ENCODE results near the gene HAPLN2. TPM values are rescaled to one million over a fixed set of nuclear protein-coding genes. Genes with fewer than 3 reads are reported as not detected.

Gene HAPLN2
- polyA plus RNA-seq, 1 donor (not counting 4 experiments of a cell fraction or from before 2014, with no cell fraction given): not detected

- Histone ChIP-seq H3K27me3 (ENCODE audit: control insufficient read depth, extremely low read depth, insufficient read depth, low read length) (no peaks in the 10 kb centered on the region), H3K4me1 (ENCODE audit: control insufficient read depth, extremely low read depth, insufficient read depth, low read length) (peaks cover 28% of the 10 kb centered on the region), H4K20me1 (ENCODE audit: control insufficient read depth, extremely low read depth, insufficient read depth, low read length) (no peaks in the 10 kb centered on the region), H3K9me1 (ENCODE audit: control insufficient read depth, extremely low read depth, insufficient read depth, low read length) (no peaks in the 10 kb centered on the region), H3K4me3 (ENCODE audit: control insufficient read depth in 2 of 3, extremely low read depth in 1 of 3, insufficient read depth in 2 of 3, low read depth in 1 of 3, low read length in 3 of 3) (no peak overlapping the region), H2AFZ (ENCODE audit: control insufficient read depth, low read length) (no peak overlapping the region), H3K36me3 (ENCODE audit: control insufficient read depth in 2 of 2, extremely low read depth in 1 of 2, insufficient read depth in 2 of 2, low read length in 2 of 2) (peaks cover 32 to 34% of the 10 kb centered on the region in 2 experiments), H3K79me2 (ENCODE audit: control insufficient read depth, insufficient read depth, low read length) (peaks cover 25% of the 10 kb centered on the region), H3K9me3 (ENCODE audit: control insufficient read depth, low read depth, low read length) (no peaks in the 10 kb centered on the region), H3K4me2 (ENCODE audit: control insufficient read depth, extremely low read depth, insufficient read depth, low read depth, low read length) (peak overlapping the region; percentile 97), H3K9ac (ENCODE audit: control insufficient read depth, extremely low read depth, insufficient read depth, low read length) (no peak overlapping the region), H3K27ac (ENCODE audit: control insufficient read depth, insufficient read depth, low read length) (no peak overlapping the region)
- dilution Hi-C loops (cut with MboI; ENCODE audit: extremely low pct_ligation_motif_present, low sequenced_read_pairs): no loop called here
- TF ChIP-seq CTCF (optimal IDR thresholded peaks at IDR 0.05 in 1 of 3, IDR thresholded peaks at IDR 0.05 in 1 of 3, conservative IDR thresholded peaks at IDR 0.05 in 1 of 3; ENCODE audit: extremely low read depth in 1 of 3, insufficient read depth in 2 of 3, low read length in 3 of 3): peak in 1 of 3 experiments; percentile 34
- TF ChIP-seq EZH2 (IDR thresholded peaks at IDR 0.05; ENCODE audit: low read length): no peak
- FAIRE-seq (no peak), DNase-seq (ENCODE audit: low read depth, low spot score) (no peak)
Observed at GRCh38 chr1:156599811-156600210, 19.4 kb upstream of the HAPLN2 start.

- DNase-seq (ENCODE audit: low read depth, low spot score) (no peak), FAIRE-seq (no peak)
- Histone ChIP-seq H3K27me3 (ENCODE audit: control insufficient read depth, extremely low read depth, insufficient read depth, low read length) (no peaks in the 10 kb centered on the region), H3K9me3 (ENCODE audit: control insufficient read depth, low read depth, low read length) (no peaks in the 10 kb centered on the region), H3K4me2 (ENCODE audit: control insufficient read depth, extremely low read depth, insufficient read depth, low read depth, low read length) (peak overlapping the region; percentile 97), H3K27ac (ENCODE audit: control insufficient read depth, insufficient read depth, low read length) (peak overlapping the region; percentile 90), H3K9me1 (ENCODE audit: control insufficient read depth, extremely low read depth, insufficient read depth, low read length) (no peaks in the 10 kb centered on the region), H2AFZ (ENCODE audit: control insufficient read depth, low read length) (peak overlapping the region; percentile 78), H3K36me3 (ENCODE audit: control insufficient read depth in 2 of 2, extremely low read depth in 1 of 2, insufficient read depth in 2 of 2, low read length in 2 of 2) (peaks cover 25 to 26% of the 10 kb centered on the region in 2 experiments), H3K4me1 (ENCODE audit: control insufficient read depth, extremely low read depth, insufficient read depth, low read length) (peaks cover 28% of the 10 kb centered on the region), H3K4me3 (ENCODE audit: control insufficient read depth in 2 of 3, extremely low read depth in 1 of 3, insufficient read depth in 2 of 3, low read depth in 1 of 3, low read length in 3 of 3) (peak overlapping the region; percentile 61 to 97 (median 96)), H3K79me2 (ENCODE audit: control insufficient read depth, insufficient read depth, low read length) (peaks cover 25% of the 10 kb centered on the region), H4K20me1 (ENCODE audit: control insufficient read depth, extremely low read depth, insufficient read depth, low read length) (no peaks in the 10 kb centered on the region), H3K9ac (ENCODE audit: control insufficient read depth, extremely low read depth, insufficient read depth, low read length) (peak overlapping the region; percentile 98)
- dilution Hi-C loops (cut with MboI; ENCODE audit: extremely low pct_ligation_motif_present, low sequenced_read_pairs): no loop called here
- TF ChIP-seq EZH2 (IDR thresholded peaks at IDR 0.05; ENCODE audit: low read length) (no peak), CTCF (optimal IDR thresholded peaks at IDR 0.05 in 1 of 3, IDR thresholded peaks at IDR 0.05 in 1 of 3, conservative IDR thresholded peaks at IDR 0.05 in 1 of 3; ENCODE audit: extremely low read depth in 1 of 3, insufficient read depth in 2 of 3, low read length in 3 of 3) (no peak)
Observed at GRCh38 chr1:156600733-156601121, 18.5 kb upstream of the HAPLN2 start.

All from keratinocyte (primary cell).